ENCODE measurements around the gene LMTK2.

DNA sequence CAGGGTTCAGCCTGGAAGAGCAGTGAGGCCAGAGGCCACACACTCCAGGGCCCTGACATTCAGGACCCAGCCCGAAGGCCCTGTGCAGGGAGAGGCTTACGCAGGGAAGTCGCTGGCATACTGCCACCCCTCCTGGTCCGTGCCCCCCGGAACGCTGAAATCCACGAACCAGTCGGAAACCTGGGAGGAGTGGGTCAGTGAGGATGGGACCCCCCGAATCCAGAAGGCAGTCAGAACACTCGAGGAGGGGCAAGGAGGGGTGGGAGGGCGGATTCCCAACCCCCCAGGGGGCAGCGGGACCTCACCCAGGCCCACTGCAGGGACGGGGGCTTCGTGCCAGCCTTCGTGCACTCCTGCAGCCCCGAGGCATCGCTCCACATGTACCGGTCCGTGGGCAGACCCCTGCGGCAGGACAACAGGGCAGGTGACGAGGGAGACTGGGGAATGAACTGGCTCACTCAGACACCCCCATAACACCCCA is 118.1 kb downstream of the LMTK2 start:
- TF ChIP-seq, protein P1, sequence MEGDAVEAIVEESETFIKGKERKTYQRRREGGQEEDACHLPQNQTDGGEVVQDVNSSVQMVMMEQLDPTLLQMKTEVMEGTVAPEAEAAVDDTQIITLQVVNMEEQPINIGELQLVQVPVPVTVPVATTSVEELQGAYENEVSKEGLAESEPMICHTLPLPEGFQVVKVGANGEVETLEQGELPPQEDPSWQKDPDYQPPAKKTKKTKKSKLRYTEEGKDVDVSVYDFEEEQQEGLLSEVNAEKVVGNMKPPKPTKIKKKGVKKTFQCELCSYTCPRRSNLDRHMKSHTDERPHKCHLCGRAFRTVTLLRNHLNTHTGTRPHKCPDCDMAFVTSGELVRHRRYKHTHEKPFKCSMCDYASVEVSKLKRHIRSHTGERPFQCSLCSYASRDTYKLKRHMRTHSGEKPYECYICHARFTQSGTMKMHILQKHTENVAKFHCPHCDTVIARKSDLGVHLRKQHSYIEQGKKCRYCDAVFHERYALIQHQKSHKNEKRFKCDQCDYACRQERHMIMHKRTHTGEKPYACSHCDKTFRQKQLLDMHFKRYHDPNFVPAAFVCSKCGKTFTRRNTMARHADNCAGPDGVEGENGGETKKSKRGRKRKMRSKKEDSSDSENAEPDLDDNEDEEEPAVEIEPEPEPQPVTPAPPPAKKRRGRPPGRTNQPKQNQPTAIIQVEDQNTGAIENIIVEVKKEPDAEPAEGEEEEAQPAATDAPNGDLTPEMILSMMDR (conservative IDR thresholded peaks at IDR 0.05 in 1 of 2, IDR thresholded peaks at IDR 0.05 in 1 of 2; ENCODE audit: low read depth in 1 of 2, low read length in 2 of 2), result no peak
- no peak for TF ChIP-seq EZH2 (IDR thresholded peaks at IDR 0.05; ENCODE audit: low read length, missing control alignments)

Data from fibroblast of lung (primary cell).